Esophagus squamous epithelium (tissue), 4 donors: Measurements from ENCODE around the gene OR8B4.

Experiments used
- CTCF ChIP-seq, 6 experiments: fragments of 450-650 bp in 4 of 6; fragments of 200-600 bp in 2 of 6; sonication (generic) in 2 of 6; IDR thresholded peaks; one replicate each; pipeline ENCODE4 v1.5.1; 2016 to 2019; ENCODE audit warnings: antibody characterized with exemption in 6 of 6, mild to moderate bottlenecking in 4 of 6, moderate library complexity in 4 of 6
- POLR2A ChIP-seq, 4 donors: fragments of 450-650 bp; IDR thresholded peaks; one replicate each; pipeline ENCODE4 v1.6.1; 2017; ENCODE audit warnings: antibody characterized with exemption in 4 of 4, mild to moderate bottlenecking in 4 of 4, moderate library complexity in 3 of 4

- TF ChIP-seq CTCF (IDR thresholded peaks at IDR 0.05) (no peak), POLR2A (IDR thresholded peaks at IDR 0.05) (no peak)
These were observed 16.8 kb upstream of the OR8B4 start for GRCh38 chr11:124441519-124441918.
